GM10266 (cell line): ENCODE data around the gene MYLK2.
A peak's percentile ranks its signal among the peaks of the same experiment; 100 is the strongest.

Experiments
- DNase-seq: peaks from one replicate; pipeline ENCODE4 v3.0.0; 2012; ENCODE audit errors: extremely low spot score
- TF ChIP-seq, protein P1 (sequence below): IDR thresholded peaks from 2 replicates; pipeline ENCODE4 v1.5.1; 2012; ENCODE audit warnings: mild to moderate bottlenecking, low read depth; ENCODE audit not compliant: control insufficient read depth, insufficient read depth; ENCODE audit errors: missing control alignments

Gene MYLK2

DNA sequence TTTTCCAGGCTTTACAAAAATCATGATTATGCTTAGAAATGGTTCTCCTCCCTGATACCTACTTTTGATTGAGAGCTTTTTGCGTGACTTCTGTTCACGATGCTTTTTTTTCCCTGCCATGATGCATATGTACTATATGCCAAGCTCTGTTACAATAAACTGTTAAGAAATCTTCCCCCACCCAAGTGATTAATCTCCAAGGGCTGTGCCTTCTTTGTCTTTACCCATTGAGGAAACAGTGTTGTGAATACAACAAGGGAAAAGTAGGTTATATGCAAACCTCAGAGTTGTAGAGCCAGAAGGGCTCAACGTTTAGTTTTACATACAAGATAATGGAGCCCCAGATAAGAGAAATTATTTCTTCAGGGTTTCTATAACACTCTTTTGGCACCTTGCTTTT lies 34.1 kb upstream of the MYLK2 start:
- no peak for DNase-seq
- TF ChIP-seq, protein P1, sequence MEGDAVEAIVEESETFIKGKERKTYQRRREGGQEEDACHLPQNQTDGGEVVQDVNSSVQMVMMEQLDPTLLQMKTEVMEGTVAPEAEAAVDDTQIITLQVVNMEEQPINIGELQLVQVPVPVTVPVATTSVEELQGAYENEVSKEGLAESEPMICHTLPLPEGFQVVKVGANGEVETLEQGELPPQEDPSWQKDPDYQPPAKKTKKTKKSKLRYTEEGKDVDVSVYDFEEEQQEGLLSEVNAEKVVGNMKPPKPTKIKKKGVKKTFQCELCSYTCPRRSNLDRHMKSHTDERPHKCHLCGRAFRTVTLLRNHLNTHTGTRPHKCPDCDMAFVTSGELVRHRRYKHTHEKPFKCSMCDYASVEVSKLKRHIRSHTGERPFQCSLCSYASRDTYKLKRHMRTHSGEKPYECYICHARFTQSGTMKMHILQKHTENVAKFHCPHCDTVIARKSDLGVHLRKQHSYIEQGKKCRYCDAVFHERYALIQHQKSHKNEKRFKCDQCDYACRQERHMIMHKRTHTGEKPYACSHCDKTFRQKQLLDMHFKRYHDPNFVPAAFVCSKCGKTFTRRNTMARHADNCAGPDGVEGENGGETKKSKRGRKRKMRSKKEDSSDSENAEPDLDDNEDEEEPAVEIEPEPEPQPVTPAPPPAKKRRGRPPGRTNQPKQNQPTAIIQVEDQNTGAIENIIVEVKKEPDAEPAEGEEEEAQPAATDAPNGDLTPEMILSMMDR: no peak

DNA sequence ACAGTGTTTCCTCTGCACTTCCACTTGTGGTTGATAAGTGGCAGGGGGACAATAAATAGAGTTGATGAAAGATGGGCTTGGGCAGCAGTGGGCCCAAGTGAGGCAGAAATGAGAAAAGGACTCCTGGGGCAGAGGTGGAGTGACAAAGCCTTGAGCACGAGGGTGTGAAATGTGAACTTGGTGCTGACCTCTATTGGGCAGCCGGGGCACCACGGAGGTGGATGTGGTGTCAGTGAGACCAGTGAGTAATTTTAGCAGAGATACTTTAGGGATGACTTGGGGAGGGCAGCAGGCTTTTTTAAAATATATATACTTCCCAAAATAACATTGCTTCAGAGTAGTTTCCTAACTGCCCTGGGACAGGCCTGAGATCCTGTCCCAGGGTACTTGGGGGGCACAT lies 30.6 kb upstream of the MYLK2 start:
- no peak for DNase-seq
- TF ChIP-seq, protein P1: peak; percentile 16

DNA sequence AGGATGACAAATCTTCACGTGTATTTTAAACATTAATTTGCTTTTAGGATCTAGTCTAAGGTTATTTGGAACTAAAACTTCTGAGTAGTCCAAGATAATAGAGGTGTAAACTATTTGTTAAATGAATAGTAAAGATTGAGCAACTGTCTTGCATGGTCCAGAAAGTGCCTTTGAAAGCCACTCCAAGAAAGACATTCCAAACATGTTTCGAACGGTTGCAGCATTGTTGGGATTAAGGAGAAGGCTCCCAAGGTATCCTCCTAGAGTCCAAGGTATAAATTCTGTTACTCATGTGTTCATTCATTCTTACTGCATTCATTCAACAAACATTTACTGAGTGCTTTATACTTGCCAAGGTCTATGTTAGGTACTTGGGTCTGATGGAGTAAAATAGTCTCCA lies 28.8 kb upstream of the MYLK2 start:
- no peak for DNase-seq
- TF ChIP-seq, protein P1: no peak

DNA sequence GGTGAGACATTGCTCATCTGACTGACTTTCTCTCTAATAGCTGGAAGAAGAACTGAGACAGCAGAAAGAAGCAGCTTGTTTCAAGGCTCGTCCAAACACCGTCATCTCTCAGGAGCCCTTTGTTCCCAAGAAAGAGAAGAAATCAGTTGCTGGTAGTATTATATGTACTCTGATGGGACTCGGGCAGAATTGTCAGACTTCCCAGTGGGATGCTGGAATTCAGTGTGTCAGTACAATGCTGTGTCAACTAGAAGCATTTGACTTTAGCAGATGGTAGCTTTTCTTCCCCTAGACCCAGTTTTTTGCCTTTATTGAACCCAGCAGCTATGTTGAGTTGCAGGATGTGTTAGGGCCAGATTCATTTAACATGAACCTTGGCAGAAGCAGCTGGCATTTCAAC lies 21.8 kb upstream of the MYLK2 start:
- DNase-seq: no peak
- TF ChIP-seq, protein P1: no peak

DNA sequence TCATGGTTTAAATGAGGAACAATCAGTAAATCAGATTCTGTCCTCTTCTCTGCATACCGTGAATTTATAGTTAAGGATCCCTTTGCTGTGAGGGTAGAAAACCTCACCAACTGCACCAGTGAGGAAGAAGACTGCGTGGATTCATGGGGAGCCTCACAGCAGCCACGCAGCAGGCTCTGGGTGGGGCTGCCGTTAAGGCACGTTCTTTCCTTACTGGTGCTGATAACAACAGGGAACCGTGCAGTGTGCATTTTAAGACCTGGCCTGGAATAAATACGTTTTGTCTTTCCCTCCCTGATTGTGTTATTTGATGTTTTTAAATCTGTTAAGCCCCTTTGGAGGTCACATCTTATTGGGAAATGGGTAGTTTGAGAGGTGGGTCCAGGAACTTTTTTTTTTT lies 17.6 kb upstream of the MYLK2 start:
- TF ChIP-seq, protein P1: no peak

DNA sequence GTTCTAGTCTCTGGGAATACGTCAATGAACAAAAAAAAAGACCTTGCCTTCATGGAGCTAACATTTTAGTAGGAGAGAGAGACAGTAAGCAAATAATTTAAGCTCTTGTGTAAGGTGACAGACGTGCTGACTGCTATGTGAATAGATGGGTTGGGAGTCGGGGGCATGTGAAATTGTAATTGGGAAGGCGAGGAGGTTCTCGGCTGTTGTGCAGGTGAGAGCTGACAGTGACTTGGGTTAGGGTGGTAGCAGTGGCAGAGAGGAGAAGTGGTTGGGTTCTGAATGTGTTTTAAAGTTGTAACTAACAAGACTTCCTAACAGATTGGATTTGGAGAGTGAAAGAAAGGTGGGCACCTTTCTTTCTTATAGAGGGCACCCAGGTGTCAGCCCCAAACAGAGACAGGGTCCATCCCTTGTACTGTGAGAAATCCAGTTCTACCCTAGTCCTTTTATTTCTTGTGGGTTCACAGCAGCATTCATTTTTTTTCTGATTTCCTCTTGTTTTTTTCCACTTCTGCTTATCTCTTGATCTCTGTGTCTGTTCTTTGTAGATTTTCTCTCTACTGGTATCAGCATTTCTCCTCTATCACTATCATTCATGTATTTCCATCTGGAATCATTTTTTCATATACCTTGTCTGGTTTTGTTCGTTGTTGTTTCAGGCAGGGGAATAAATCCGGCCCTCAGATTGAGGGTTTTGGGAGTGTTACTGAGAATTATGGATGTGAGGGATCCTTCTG lies 15.4 kb upstream of the MYLK2 start:
- no peak for DNase-seq
- TF ChIP-seq, protein P1: no peak

More for the DNA sequence above, 17.6 kb upstream of the MYLK2 start:
- DNase-seq: no peak

DNA sequence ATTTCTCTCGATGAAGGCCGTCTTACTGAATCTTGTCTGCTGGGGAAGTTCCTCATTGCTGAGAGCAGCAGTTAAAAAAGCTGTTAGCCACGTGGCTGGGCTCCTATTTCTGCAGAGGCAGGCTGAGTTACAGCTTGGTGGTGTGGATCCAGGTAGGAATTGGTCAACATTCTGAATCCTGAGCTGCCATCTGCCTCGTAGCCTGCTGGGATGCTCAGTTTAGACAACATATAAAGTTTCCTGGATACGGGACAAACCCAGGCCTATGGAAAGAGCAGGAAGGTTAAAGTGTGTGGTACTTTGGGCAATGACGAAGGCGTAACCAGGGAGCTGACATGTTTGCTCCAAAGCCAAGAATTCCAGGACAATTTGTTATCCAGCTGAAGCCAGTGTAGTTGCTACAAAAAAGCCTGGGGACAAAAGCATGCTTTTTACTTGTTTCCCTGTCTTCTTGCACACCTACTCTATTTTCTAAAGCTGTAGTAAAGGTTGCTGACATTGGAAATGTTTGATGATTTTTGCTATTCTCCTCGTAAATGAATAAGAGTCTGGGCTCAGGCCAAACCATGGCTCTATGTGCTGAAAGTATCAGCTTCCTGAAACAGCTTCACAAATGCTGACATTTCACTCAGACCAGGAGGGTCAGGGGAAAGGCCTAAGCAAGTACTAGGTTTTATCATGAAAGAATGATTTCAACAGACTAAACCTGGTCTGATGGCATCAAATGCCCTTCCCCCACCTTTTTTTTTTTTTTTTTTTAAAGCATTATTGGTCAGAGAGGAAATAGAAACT lies 12.4 kb upstream of the MYLK2 start:
- TF ChIP-seq, protein P1: no peak
- no peak for DNase-seq
